ENCODE data around the gene PTGDS. TPM values are rescaled to one million over a fixed set of nuclear protein-coding genes. Genes with fewer than 3 reads are reported as not detected.

The PTGDS gene
- total RNA-seq, 1 experiment from 2014 or later, result not detected

- no TSS peak for BruUV-seq (replicated peaks)
- CTCF ChIA-PET, result no interaction called here
- H3K9me3 Mint-ChIP-seq (ENCODE audit: low read depth, unreplicated experiment), result no peaks in the 10 kb centered on the region
- H3K27me3 Mint-ChIP-seq (ENCODE audit: unreplicated experiment), result no peaks in the 10 kb centered on the region
- no peak for DNase-seq
- H3K4me1 Mint-ChIP-seq (ENCODE audit: low read depth, unreplicated experiment), result no peaks in the 10 kb centered on the region
- peaks cover 13% of the 10 kb centered on the region for H3K36me3 Mint-ChIP-seq (ENCODE audit: insufficient read depth, unreplicated experiment)
- intact Hi-C loops (cut with micrococcal nuclease; ENCODE audit: unreplicated experiment), result no loop called here
- TF ChIP-seq, protein P1, sequence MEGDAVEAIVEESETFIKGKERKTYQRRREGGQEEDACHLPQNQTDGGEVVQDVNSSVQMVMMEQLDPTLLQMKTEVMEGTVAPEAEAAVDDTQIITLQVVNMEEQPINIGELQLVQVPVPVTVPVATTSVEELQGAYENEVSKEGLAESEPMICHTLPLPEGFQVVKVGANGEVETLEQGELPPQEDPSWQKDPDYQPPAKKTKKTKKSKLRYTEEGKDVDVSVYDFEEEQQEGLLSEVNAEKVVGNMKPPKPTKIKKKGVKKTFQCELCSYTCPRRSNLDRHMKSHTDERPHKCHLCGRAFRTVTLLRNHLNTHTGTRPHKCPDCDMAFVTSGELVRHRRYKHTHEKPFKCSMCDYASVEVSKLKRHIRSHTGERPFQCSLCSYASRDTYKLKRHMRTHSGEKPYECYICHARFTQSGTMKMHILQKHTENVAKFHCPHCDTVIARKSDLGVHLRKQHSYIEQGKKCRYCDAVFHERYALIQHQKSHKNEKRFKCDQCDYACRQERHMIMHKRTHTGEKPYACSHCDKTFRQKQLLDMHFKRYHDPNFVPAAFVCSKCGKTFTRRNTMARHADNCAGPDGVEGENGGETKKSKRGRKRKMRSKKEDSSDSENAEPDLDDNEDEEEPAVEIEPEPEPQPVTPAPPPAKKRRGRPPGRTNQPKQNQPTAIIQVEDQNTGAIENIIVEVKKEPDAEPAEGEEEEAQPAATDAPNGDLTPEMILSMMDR (IDR thresholded peaks at IDR 0.05; ENCODE audit: unreplicated experiment), result no peak
- no peak overlapping the region for H3K4me3 Mint-ChIP-seq (ENCODE audit: low read depth, unreplicated experiment)
- no peak overlapping the region for H3K27ac Mint-ChIP-seq (ENCODE audit: unreplicated experiment)
Measured at GRCh38 chr9:137009938-137010732, 32.8 kb downstream of the PTGDS start.

GRCh38 chr9:137011156-137011555 lies 33.9 kb downstream of the PTGDS start:
- H3K27ac Mint-ChIP-seq (ENCODE audit: unreplicated experiment), result no peak overlapping the region
- CTCF ChIA-PET, result no interaction called here
- intact Hi-C loops (cut with micrococcal nuclease; ENCODE audit: unreplicated experiment), result no loop called here
- TF ChIP-seq, protein P1 (IDR thresholded peaks at IDR 0.05; ENCODE audit: unreplicated experiment), result no peak
- no peaks in the 10 kb centered on the region for H3K27me3 Mint-ChIP-seq (ENCODE audit: unreplicated experiment)
- no TSS peak for BruUV-seq (replicated peaks)
- H3K4me1 Mint-ChIP-seq (ENCODE audit: low read depth, unreplicated experiment), result no peaks in the 10 kb centered on the region
- no peak overlapping the region for H3K4me3 Mint-ChIP-seq (ENCODE audit: low read depth, unreplicated experiment)
- DNase-seq, result no peak
- H3K9me3 Mint-ChIP-seq (ENCODE audit: low read depth, unreplicated experiment), result no peaks in the 10 kb centered on the region
- H3K36me3 Mint-ChIP-seq (ENCODE audit: insufficient read depth, unreplicated experiment), result peaks cover 14% of the 10 kb centered on the region

DNA sequence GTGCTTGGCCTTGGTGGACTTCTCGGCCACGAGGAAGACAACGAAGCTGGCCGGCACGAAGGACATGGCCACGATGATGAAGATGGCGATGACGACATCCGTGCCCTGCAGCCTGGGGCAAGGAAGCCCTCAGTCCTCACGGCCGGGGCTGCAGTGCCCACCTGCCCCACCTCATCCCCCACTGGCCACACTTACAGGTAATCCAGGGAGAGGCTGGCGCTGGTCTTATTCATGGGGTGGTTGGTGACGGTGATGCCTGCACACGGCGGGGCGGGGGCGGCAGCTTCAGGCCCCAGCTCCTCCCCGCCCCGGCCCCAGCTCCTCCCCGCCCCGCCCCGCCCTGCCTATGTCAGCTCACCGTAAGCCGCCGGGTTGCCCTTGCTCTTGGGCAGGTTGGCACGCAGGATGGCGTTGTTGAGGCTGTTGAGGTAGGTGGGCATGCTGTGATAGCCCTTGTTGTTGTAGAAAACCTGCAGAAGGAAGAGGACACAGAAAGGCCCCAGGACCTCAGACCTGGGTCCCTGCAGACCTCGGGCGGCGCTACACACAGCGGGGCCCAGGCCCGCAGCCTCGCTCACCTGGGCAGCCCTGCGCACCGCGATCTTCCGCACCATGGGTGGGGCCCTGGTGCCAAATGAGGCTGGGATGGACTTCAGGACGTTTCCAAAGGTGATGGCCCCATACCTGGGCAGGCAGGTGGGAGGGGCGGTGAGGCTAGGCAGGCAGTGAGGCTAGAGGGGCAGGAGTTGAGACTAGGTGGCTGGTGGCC lies 34.8 kb downstream of the PTGDS start:
- no peak overlapping the region for H3K27ac Mint-ChIP-seq (ENCODE audit: unreplicated experiment)
- intact Hi-C loops (cut with micrococcal nuclease; ENCODE audit: unreplicated experiment), result no loop called here
- BruUV-seq (replicated peaks), result no TSS peak
- peaks cover 14% of the 10 kb centered on the region for H3K36me3 Mint-ChIP-seq (ENCODE audit: insufficient read depth, unreplicated experiment)
- no peaks in the 10 kb centered on the region for H3K4me1 Mint-ChIP-seq (ENCODE audit: low read depth, unreplicated experiment)
- no peak overlapping the region for H3K4me3 Mint-ChIP-seq (ENCODE audit: low read depth, unreplicated experiment)
- no peak for DNase-seq
- CTCF ChIA-PET, result no interaction called here
- no peaks in the 10 kb centered on the region for H3K27me3 Mint-ChIP-seq (ENCODE audit: unreplicated experiment)
- H3K9me3 Mint-ChIP-seq (ENCODE audit: low read depth, unreplicated experiment), result no peaks in the 10 kb centered on the region
- TF ChIP-seq, protein P1 (IDR thresholded peaks at IDR 0.05; ENCODE audit: unreplicated experiment), result no peak

- no peak overlapping the region for H3K4me3 Mint-ChIP-seq (ENCODE audit: low read depth, unreplicated experiment)
- H3K9me3 Mint-ChIP-seq (ENCODE audit: low read depth, unreplicated experiment), result no peaks in the 10 kb centered on the region
- TF ChIP-seq, protein P1 (IDR thresholded peaks at IDR 0.05; ENCODE audit: unreplicated experiment), result no peak
- H3K27me3 Mint-ChIP-seq (ENCODE audit: unreplicated experiment), result no peaks in the 10 kb centered on the region
- no peaks in the 10 kb centered on the region for H3K4me1 Mint-ChIP-seq (ENCODE audit: low read depth, unreplicated experiment)
- DNase-seq, result no peak
- H3K36me3 Mint-ChIP-seq (ENCODE audit: insufficient read depth, unreplicated experiment), result peaks cover 14% of the 10 kb centered on the region
- CTCF ChIA-PET, result no interaction called here
- intact Hi-C loops (cut with micrococcal nuclease; ENCODE audit: unreplicated experiment), result no loop called here
- H3K27ac Mint-ChIP-seq (ENCODE audit: unreplicated experiment), result no peak overlapping the region
- BruUV-seq (replicated peaks), result no TSS peak
Measured at GRCh38 chr9:137012694-137013570, 35.6 kb downstream of the PTGDS start.
